HepG2 (cell line): Measurements from ENCODE around the gene LSMEM2. TPM values are rescaled to one million over a fixed set of nuclear protein-coding genes. Genes with fewer than 3 reads are reported as not detected.

Experiments
- AGO1 ChIP-seq: fragments of 200-400 bp; formaldehyde crosslinking; IDR thresholded peaks from 2 replicates; pipeline ENCODE4 v1.6.1; 2017; ENCODE audit warnings: mild to moderate bottlenecking, low read depth, low read length, moderate library complexity; ENCODE audit not compliant: poor library complexity, severe bottlenecking
- CBFB ChIP-seq: sonication (generic); formaldehyde crosslinking; IDR thresholded peaks from 2 replicates; pipeline ENCODE4 v1.4.0; 2020; ENCODE audit warnings: missing genetic modification reagents
- CCDC6 ChIP-seq: sonication (generic); formaldehyde crosslinking; IDR thresholded peaks from 2 replicates; pipeline ENCODE4 v1.8.1; 2022; ENCODE audit warnings: mild to moderate bottlenecking, missing genetic modification reagents, moderate library complexity
- FOXP1 ChIP-seq, 2 experiments: fragments of 450-650 bp in 1 of 2; IDR thresholded peaks; 2 replicates each; pipeline ENCODE4 v1.6.1; 2017 to 2018; ENCODE audit warnings: antibody characterized with exemption in 1 of 2
- HIVEP1 ChIP-seq: sonication (generic); formaldehyde crosslinking; IDR thresholded peaks from 2 replicates; pipeline ENCODE4 v1.4.0; 2020; ENCODE audit warnings: mild to moderate bottlenecking, missing genetic modification reagents
- HMG20B ChIP-seq: conservative IDR thresholded peaks from 2 replicates; pipeline ENCODE4 v1.6.1; 2016; ENCODE audit warnings: missing genetic modification reagents, missing compliant biosample characterization
- HNF4A ChIP-seq: sonication (generic); formaldehyde crosslinking; IDR thresholded peaks from 2 replicates; pipeline ENCODE4 v1.4.0; 2020; ENCODE audit warnings: missing genetic modification reagents
- NFE2L2 ChIP-seq: fragments of 150-350 bp; IDR thresholded peaks from 2 replicates; pipeline ENCODE4 v1.6.1; 2014; ENCODE audit warnings: low read length
- PITX1 ChIP-seq: sonication (generic); formaldehyde crosslinking; IDR thresholded peaks from 2 replicates; pipeline ENCODE4 v1.5.1; 2020; ENCODE audit warnings: mild to moderate bottlenecking, missing genetic modification reagents
- ZKSCAN8 ChIP-seq: IDR thresholded peaks from 2 replicates; pipeline ENCODE4 v1.6.1; 2016; ENCODE audit warnings: borderline replicate concordance, missing genetic modification reagents, missing compliant biosample characterization
- ZNF180 ChIP-seq: sonication (generic); formaldehyde crosslinking; IDR thresholded peaks from 2 replicates; pipeline ENCODE4 v1.4.0; 2020; ENCODE audit warnings: low read depth, missing genetic modification reagents, borderline replicate concordance
- ZNF335 ChIP-seq: sonication (generic); formaldehyde crosslinking; IDR thresholded peaks from 2 replicates; pipeline ENCODE4 v1.4.0; 2020; ENCODE audit warnings: missing genetic modification reagents
- ZNF468 ChIP-seq: sonication (generic); formaldehyde crosslinking; IDR thresholded peaks from 2 replicates; pipeline ENCODE4 v1.8.0; 2022; ENCODE audit warnings: mild to moderate bottlenecking, moderate library complexity, missing genetic modification reagents
- ZNF652 ChIP-seq: IDR thresholded peaks from 2 replicates; pipeline ENCODE4 v1.6.1; 2016; ENCODE audit warnings: low read depth, borderline replicate concordance
- ZNF746 ChIP-seq: sonication (generic); formaldehyde crosslinking; IDR thresholded peaks from 2 replicates; pipeline ENCODE4 v1.8.0; 2022; ENCODE audit warnings: mild to moderate bottlenecking, missing genetic modification reagents
- ZNF788 ChIP-seq: sonication (generic); formaldehyde crosslinking; IDR thresholded peaks from 2 replicates; pipeline ENCODE4 v1.5.0; 2020; ENCODE audit warnings: mild to moderate bottlenecking, missing genetic modification reagents, borderline replicate concordance
- ZSCAN31 ChIP-seq: sonication (generic); formaldehyde crosslinking; IDR thresholded peaks from 2 replicates; pipeline ENCODE4 v1.5.0; 2020; ENCODE audit warnings: low read depth, mild to moderate bottlenecking, missing genetic modification reagents
- polyA plus RNA-seq, 8 experiments: library from polyadenylated mRNA; depleted of rRNA in 3 of 8; stranded (reverse) in 7 of 8; unstranded in 1 of 8; fragments of >200 nt; fragmentation: Illumina TruSeq in 4 of 8; extraction: Trizol in 4 of 8; gene quantifications; 2 replicates each; pipeline versions ENCODE4 v1.2.1 to v1.2.3, GENCODE V29; 2011 to 2016; ENCODE audit warnings: low read depth in 4 of 8, missing spikeins in 1 of 8, mixed read lengths in 1 of 8; ENCODE audit not compliant: insufficient read depth in 1 of 8
- total RNA-seq, 5 experiments: library from RNA; depleted of rRNA; stranded (reverse); fragments of >200 nt; fragmentation: Illumina TruSeq; extraction: Trizol; gene quantifications; 2 replicates each; pipeline ENCODE4 v1.2.3, GENCODE V29; 2016; ENCODE audit warnings: low read depth in 1 of 5
- TF ChIP-seq, protein P1 (sequence below): sonication (generic); formaldehyde crosslinking; IDR thresholded peaks from 2 replicates; pipeline ENCODE4 v1.5.1; 2020; ENCODE audit warnings: mild to moderate bottlenecking, missing genetic modification reagents
- TF ChIP-seq, protein P2 (sequence below), 2 experiments: sonication (generic) in 1 of 2; formaldehyde crosslinking in 1 of 2; IDR thresholded peaks; 2 replicates each; pipeline versions ENCODE4 v1.4.0 to v1.6.1; 2018 to 2020; ENCODE audit warnings: missing genetic modification reagents in 2 of 2, borderline replicate concordance in 1 of 2, low read depth in 1 of 2, mild to moderate bottlenecking in 1 of 2, missing biosample characterization in 1 of 2

The LSMEM2 gene
- total and polyA plus RNA-seq, 2 of the 13 experiments (the other 11 are each of a cell fraction or from before 2014, with no cell fraction given), result 0.07 to 0.41 TPM

DNA sequence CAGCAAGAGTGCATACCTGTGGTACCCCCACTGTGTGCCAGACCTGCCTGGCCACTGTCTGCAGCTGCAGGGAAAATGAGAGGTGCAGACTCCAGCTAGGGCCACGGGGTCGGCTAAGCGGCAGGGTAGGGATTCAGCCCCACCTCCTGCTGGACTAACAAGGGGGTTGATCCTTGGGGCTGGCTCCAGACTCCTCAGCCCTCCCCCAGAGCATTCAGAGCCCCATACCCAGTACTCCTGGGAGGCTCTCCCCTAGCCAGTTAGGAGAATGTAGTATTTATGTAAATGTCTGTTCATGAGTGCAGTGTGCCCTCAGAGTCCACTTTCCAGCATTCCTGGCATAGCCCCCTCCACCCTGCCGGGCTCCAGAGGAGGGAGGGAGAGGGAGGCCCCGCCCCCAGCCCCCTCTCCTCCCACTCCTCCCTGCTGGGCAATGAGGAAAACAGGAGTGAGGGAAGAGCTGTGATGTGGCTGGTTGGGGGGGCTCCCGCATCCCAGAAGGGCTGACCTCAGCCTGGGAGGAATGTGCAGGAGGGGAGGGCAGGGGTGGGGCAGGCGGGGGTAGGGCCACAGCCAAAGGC, 14.4 kb upstream of the LSMEM2 start (continued):
- TF ChIP-seq, protein P1, sequence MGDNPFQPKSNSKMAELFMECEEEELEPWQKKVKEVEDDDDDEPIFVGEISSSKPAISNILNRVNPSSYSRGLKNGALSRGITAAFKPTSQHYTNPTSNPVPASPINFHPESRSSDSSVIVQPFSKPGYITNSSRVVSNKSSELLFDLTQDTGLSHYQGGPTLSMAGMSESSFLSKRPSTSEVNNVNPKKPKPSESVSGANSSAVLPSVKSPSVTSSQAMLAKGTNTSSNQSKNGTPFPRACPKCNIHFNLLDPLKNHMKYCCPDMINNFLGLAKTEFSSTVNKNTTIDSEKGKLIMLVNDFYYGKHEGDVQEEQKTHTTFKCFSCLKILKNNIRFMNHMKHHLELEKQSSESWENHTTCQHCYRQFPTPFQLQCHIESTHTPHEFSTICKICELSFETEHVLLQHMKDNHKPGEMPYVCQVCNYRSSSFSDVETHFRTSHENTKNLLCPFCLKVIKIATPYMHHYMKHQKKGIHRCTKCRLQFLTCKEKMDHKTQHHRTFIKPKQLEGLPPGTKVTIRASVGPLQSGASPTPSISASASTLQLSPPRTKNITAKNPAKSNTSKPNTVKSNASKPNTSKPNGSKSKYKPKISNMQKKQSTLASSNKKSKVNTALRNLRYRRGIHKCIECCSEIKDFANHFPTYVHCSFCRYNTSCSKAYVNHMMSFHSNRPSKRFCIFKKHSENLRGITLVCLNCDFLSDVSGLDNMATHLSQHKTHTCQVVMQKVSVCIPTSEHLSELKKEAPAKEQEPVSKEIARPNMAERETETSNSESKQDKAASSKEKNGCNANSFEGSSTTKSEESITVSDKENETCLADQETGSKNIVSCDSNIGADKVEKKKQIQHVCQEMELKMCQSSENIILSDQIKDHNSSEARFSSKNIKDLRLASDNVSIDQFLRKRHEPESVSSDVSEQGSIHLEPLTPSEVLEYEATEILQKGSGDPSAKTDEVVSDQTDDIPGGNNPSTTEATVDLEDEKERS, result no peak
- TF ChIP-seq NFE2L2 (no peak), HIVEP1 (CRISPR knock-in tag) (no peak), ZNF788 (CRISPR knock-in tag) (0 out of 2 replicates have a peak, but pooled peaks have one; percentile 31), ZNF652 (no peak), CCDC6 (CRISPR knock-in tag) (0 out of 2 replicates have a peak, but pooled peaks have one; percentile 18), HMG20B (CRISPR knock-in tag) (0 out of 2 replicates have a peak, but pooled peaks have one; percentile 23), FOXP1 (IDR thresholded peaks at IDR 0.05) (0 out of 2 replicates have a peak, but pooled peaks have one; percentile 10), FOXP1 (CRISPR knock-in tag; IDR thresholded peaks at IDR 0.05) (0 out of 2 replicates have a peak, but pooled peaks have one; percentile 4), ZNF468 (CRISPR knock-in tag) (no peak), ZSCAN31 (CRISPR knock-in tag) (0 out of 2 replicates have a peak, but pooled peaks have one; percentile 24), ZKSCAN8 (CRISPR knock-in tag) (no peak), HNF4A (CRISPR knock-in tag) (peak; percentile 78), ZNF746 (peak; percentile 99), PITX1 (CRISPR knock-in tag) (no peak), ZNF335 (no peak), AGO1 (no peak), CBFB (CRISPR knock-in tag) (0 out of 2 replicates have a peak, but pooled peaks have one; percentile 41), ZNF180 (CRISPR knock-in tag) (no peak)
- TF ChIP-seq, protein P2, sequence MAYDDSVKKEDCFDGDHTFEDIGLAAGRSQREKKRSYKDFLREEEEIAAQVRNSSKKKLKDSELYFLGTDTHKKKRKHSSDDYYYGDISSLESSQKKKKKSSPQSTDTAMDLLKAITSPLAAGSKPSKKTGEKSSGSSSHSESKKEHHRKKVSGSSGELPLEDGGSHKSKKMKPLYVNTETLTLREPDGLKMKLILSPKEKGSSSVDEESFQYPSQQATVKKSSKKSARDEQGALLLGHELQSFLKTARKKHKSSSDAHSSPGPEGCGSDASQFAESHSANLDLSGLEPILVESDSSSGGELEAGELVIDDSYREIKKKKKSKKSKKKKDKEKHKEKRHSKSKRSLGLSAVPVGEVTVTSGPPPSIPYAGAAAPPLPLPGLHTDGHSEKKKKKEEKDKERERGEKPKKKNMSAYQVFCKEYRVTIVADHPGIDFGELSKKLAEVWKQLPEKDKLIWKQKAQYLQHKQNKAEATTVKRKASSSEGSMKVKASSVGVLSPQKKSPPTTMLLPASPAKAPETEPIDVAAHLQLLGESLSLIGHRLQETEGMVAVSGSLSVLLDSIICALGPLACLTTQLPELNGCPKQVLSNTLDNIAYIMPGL (CRISPR knock-in tag; IDR thresholded peaks at IDR 0.05; ENCODE audit: borderline replicate concordance in 1 of 2, low read depth in 1 of 2), result 0 out of 4 replicates have a peak, but pooled peaks of 1 of the 2 experiments have one; percentile 42
